ENCODE results near the gene SNX9. TPM values are rescaled to one million over a fixed set of nuclear protein-coding genes. Genes with fewer than 3 reads are reported as not detected.

The SNX9 gene
- total RNA-seq, 1 experiment from 2014 or later = 31.3 TPM

- no peak overlapping the region for H2AK5ac ChIP-seq (ENCODE audit: insufficient read length, low read length)
- no peaks in the 10 kb centered on the region for H3K79me1 ChIP-seq (ENCODE audit: insufficient read depth, low read depth, low read length, poor library complexity, severe bottlenecking)
- Mint-ChIP-seq H3K9me3 (no peaks in the 10 kb centered on the region; a peak in 1 of 5 replicates), H3K36me3 (ENCODE audit: insufficient read depth in 1 of 3, low read depth in 3 of 3) (peaks cover 16 to 82% (median 56%) of the 10 kb centered on the region in 3 experiments), H3K4me1 (no peaks in the 10 kb centered on the region), H3K4me3 (no peak overlapping the region), H3K27me3 (ENCODE audit: low read depth) (no peaks in the 10 kb centered on the region), H3K27ac (0 out of 7 replicates have a peak overlapping the region, but pooled peaks of 1 of the 3 experiments have one; percentile 18)
- H3K27ac ChIP-seq (ENCODE audit: insufficient read length, low read depth, low read length) = no peak overlapping the region
- no peak overlapping the region for H3K56ac ChIP-seq (ENCODE audit: insufficient read length, low read depth, low read length)
- no CpG with 5 or more reads among the region's 13 CpGs for WGBS (ENCODE audit: extremely low coverage, insufficient read length, low lambda C conversion rate)
- H2AFZ ChIP-seq (ENCODE audit: low read length) = no peak overlapping the region
- DNase-seq = no peak
- no peak overlapping the region for H2BK12ac ChIP-seq (ENCODE audit: insufficient read length, low read depth, low read length)
- H3K4me2 ChIP-seq (ENCODE audit: insufficient read depth, insufficient read length, low read length) = no peak overlapping the region
- H4K91ac ChIP-seq (ENCODE audit: insufficient read length, low read depth, low read length) = no peak overlapping the region
- no peak overlapping the region for H3K4ac ChIP-seq (ENCODE audit: low read depth, low read length)
- no peaks in the 10 kb centered on the region for H3K4me1 ChIP-seq (ENCODE audit: insufficient read depth, low read length)
- no peak overlapping the region for H3K14ac ChIP-seq (ENCODE audit: insufficient read depth, low read length)
- no peak overlapping the region for H2BK120ac ChIP-seq (ENCODE audit: low read depth, low read length, poor library complexity, severe bottlenecking)
- no peaks in the 10 kb centered on the region for H3K27me3 ChIP-seq (ENCODE audit: insufficient read depth, low read length)
- H4K5ac ChIP-seq (ENCODE audit: insufficient read length, low read depth, low read length) = no peak overlapping the region
- H4K8ac ChIP-seq (replicated peaks; ENCODE audit: insufficient read length, low read depth, low read length) = no peak overlapping the region
- H3K9ac ChIP-seq (ENCODE audit: extremely low read depth, insufficient read length, low read length) = no peak overlapping the region
- H2BK5ac ChIP-seq (ENCODE audit: insufficient read length, low read length) = no peak overlapping the region
- H3T11ph ChIP-seq (ENCODE audit: low read length) = no peak overlapping the region
- H3K23ac ChIP-seq (ENCODE audit: insufficient read length, low read depth, low read length) = no peak overlapping the region
- H3K79me2 ChIP-seq (ENCODE audit: insufficient read depth, low read length) = no peaks in the 10 kb centered on the region
- no peaks in the 10 kb centered on the region for H3K9me3 ChIP-seq (ENCODE audit: control insufficient read depth, low read depth, low read length)
- TF ChIP-seq CTCF (conservative IDR thresholded peaks at IDR 0.05) = no peak
- no peak overlapping the region for H2BK15ac ChIP-seq (ENCODE audit: low read depth, low read length)
- H2BK20ac ChIP-seq (ENCODE audit: low read depth, low read length, poor library complexity, severe bottlenecking) = no peak overlapping the region
- H3K18ac ChIP-seq (ENCODE audit: insufficient read length, low read depth, low read length) = no peak overlapping the region
- no peaks in the 10 kb centered on the region for H3K23me2 ChIP-seq (ENCODE audit: insufficient read length, low read depth, low read length, poor library complexity, severe bottlenecking)
- no peaks in the 10 kb centered on the region for H4K20me1 ChIP-seq (ENCODE audit: control insufficient read depth, insufficient read depth, insufficient read length)
These were observed 118.2 kb downstream of the SNX9 start for GRCh38 chr6:157941101-157941863.

Data from H9 (cell line).